WTC11 (cell line): ENCODE results near the gene FGFBP1. TPM values are rescaled to one million over a fixed set of nuclear protein-coding genes. Genes with fewer than 3 reads are reported as not detected.

Source experiments
- ATAC-seq: fragments of 200-7000 bp; cut with Tn5 transposase; 2 replicates; pipeline ENCODE4 v1.10.0; 2021; ENCODE audit warnings: mild to moderate bottlenecking, moderate library complexity
- CTCF ChIA-PET: fragments of 300-600 bp; sonication (Branson Sonifier 250); formaldehyde crosslinking; loops from one replicate; lab custom pipeline; 2021; ENCODE audit warnings: antibody characterized with exemption; lab: Charles Lee
- POLR2A ChIA-PET: fragments of 350-600 bp; sonication (Branson Sonifier 250); formaldehyde crosslinking; loops from one replicate; lab custom pipeline; 2021; ENCODE audit warnings: antibody characterized with exemption; lab: Charles Lee
- DNase-seq: peaks from one replicate; pipeline ENCODE4 v3.0.0; 2021; ENCODE audit warnings: low spot score
- H3K27ac Mint-ChIP-seq: 2 replicates; pipeline ENCODE4 v1.8.0; 2021; ENCODE audit warnings: mixed read lengths
- H3K27me3 Mint-ChIP-seq: 2 replicates; pipeline ENCODE4 v1.8.0; 2021; ENCODE audit warnings: low read depth, mild to moderate bottlenecking, moderate library complexity, mixed read lengths
- H3K36me3 Mint-ChIP-seq: 2 replicates; pipeline ENCODE4 v1.8.0; 2021; ENCODE audit warnings: mixed read lengths
- H3K4me1 Mint-ChIP-seq: 2 replicates; pipeline ENCODE4 v1.8.0; 2022; ENCODE audit warnings: mixed read lengths
- H3K4me3 Mint-ChIP-seq: 2 replicates; pipeline ENCODE4 v1.8.0; 2021; ENCODE audit warnings: mild to moderate bottlenecking, moderate library complexity, mixed read lengths
- H3K9me3 Mint-ChIP-seq: 2 replicates; pipeline ENCODE4 v1.8.0; 2021; ENCODE audit warnings: mixed read lengths
- ATF1 ChIP-seq: sonication (generic); formaldehyde crosslinking; IDR thresholded peaks from 2 replicates; pipeline ENCODE4 v1.8.1; 2023; ENCODE audit warnings: mild to moderate bottlenecking, moderate library complexity, missing genetic modification reagents
- ATF6 ChIP-seq: sonication (generic); formaldehyde crosslinking; IDR thresholded peaks from 2 replicates; pipeline ENCODE4 v1.8.1; 2023; ENCODE audit warnings: mild to moderate bottlenecking, missing genetic modification reagents
- E2F1 ChIP-seq: sonication (generic); formaldehyde crosslinking; IDR thresholded peaks from 2 replicates; pipeline ENCODE4 v1.8.0; 2022; ENCODE audit warnings: mild to moderate bottlenecking, missing genetic modification reagents
- E2F4 ChIP-seq: sonication (generic); formaldehyde crosslinking; IDR thresholded peaks from 2 replicates; pipeline ENCODE4 v1.8.1; 2022; ENCODE audit warnings: low read depth, mild to moderate bottlenecking, moderate library complexity, missing genetic modification reagents, borderline replicate concordance
- GTF2I ChIP-seq: fragments of 250-450 bp; sonication (Bioruptor Pico); conservative IDR thresholded peaks from 2 replicates; pipeline ENCODE4 v1.4.0; 2021; ENCODE audit warnings: mild to moderate bottlenecking
- HMGXB4 ChIP-seq: sonication (generic); formaldehyde crosslinking; IDR thresholded peaks from 2 replicates; pipeline ENCODE4 v1.8.1; 2023; ENCODE audit warnings: mild to moderate bottlenecking, moderate library complexity, missing genetic modification reagents
- SOX15 ChIP-seq: fragments of 250-450 bp; sonication (Bioruptor Pico); IDR thresholded peaks from 2 replicates; pipeline ENCODE4 v1.9.0; 2021; ENCODE audit warnings: mild to moderate bottlenecking
- STAT6 ChIP-seq: sonication (generic); formaldehyde crosslinking; conservative IDR thresholded peaks from 2 replicates; pipeline ENCODE4 v1.8.1; 2023; ENCODE audit warnings: mild to moderate bottlenecking, low read depth, missing genetic modification reagents, moderate library complexity
- TCF7 ChIP-seq: sonication (generic); formaldehyde crosslinking; IDR thresholded peaks from 2 replicates; pipeline ENCODE4 v1.8.0; 2022; ENCODE audit warnings: mild to moderate bottlenecking, low read depth, missing genetic modification reagents, moderate library complexity
- TEAD4 ChIP-seq: sonication (generic); formaldehyde crosslinking; IDR thresholded peaks from 2 replicates; pipeline ENCODE4 v1.8.0; 2022; ENCODE audit warnings: mild to moderate bottlenecking, missing genetic modification reagents
- TP53 ChIP-seq: sonication (generic); formaldehyde crosslinking; IDR thresholded peaks from 2 replicates; pipeline ENCODE4 v1.8.1; 2023; ENCODE audit warnings: mild to moderate bottlenecking, missing genetic modification reagents
- ZBTB21 ChIP-seq: sonication (generic); formaldehyde crosslinking; IDR thresholded peaks from 2 replicates; pipeline ENCODE4 v1.8.1; 2023; ENCODE audit warnings: mild to moderate bottlenecking, missing genetic modification reagents, borderline replicate concordance
- total RNA-seq: library from RNA; stranded (reverse); gene quantifications from 3 replicates; pipeline ENCODE4 v1.2.3, GENCODE V29; 2021
- TF ChIP-seq, protein P1 (sequence below): sonication (generic); formaldehyde crosslinking; IDR thresholded peaks from 2 replicates; pipeline ENCODE4 v1.8.0; 2022; ENCODE audit warnings: missing genetic modification reagents
- TF ChIP-seq, protein P2 (sequence below): sonication (generic); formaldehyde crosslinking; IDR thresholded peaks from 2 replicates; pipeline ENCODE4 v1.8.1; 2022; ENCODE audit warnings: low read depth, missing genetic modification reagents, borderline replicate concordance
- TF ChIP-seq, protein P3 (sequence below): sonication (generic); formaldehyde crosslinking; IDR thresholded peaks from 2 replicates; pipeline ENCODE4 v1.8.1; 2022; ENCODE audit warnings: missing genetic modification reagents, borderline replicate concordance

FGFBP1 gene
- total RNA-seq, 1 experiment from 2014 or later, result not detected

DNA sequence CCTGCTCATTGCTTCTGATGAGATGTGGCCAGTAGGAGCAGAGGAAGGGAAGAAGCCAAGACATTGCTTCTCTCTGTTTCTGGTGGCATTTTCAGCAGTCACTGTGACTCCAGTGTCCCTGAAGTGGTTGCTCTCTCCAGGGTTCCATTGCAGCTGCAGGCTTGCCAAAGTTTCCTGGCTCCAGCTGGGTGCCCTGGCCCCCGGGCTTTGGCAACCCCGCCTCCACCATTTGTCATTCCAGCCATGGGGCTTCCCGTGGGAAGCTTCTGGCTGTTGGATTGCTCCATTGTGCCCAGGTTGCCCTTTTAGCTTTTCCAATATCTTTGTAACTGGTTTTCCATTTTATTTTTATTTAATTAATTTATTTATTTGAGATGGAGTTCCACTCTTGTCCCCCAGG, 12.7 kb downstream of the FGFBP1 start:
- no peak overlapping the region for H3K4me3 Mint-ChIP-seq
- no peaks in the 10 kb centered on the region for H3K36me3 Mint-ChIP-seq
- ATAC-seq (no peak), DNase-seq (no peak)
- ChIA-PET POLR2A (no interaction called here), CTCF (interaction anchor here (2.4 kb wide), 1 partner anchor 43 kb away, joined by 13 read pairs; no protein-coding TSS in a partner anchor)
- H3K4me1 Mint-ChIP-seq, result no peaks in the 10 kb centered on the region
- no peaks in the 10 kb centered on the region for H3K9me3 Mint-ChIP-seq
- TF ChIP-seq SOX15 (CRISPR knock-in tag), result no peak
- TF ChIP-seq TEAD4 (CRISPR knock-in tag), result no peak
- no peak for TF ChIP-seq ZBTB21
- no peak overlapping the region for H3K27ac Mint-ChIP-seq
- peaks cover 7% of the 10 kb centered on the region for H3K27me3 Mint-ChIP-seq

DNA sequence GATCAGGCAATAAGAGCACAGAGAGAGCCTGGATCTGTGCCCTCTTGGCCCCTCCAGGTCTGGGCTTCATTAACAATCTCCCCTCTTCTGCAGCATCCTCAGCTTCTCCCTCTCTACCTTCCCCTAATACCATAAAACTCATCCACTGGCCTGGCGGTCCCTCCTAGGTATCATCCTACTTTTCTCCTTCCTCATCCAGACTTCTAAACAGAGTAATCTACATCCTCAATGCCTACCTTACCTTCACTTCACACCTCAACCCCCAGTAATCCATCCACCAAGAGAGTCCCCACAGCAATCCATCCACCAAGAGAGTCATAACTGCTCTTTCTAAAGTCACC, 17.0 kb downstream of the FGFBP1 start:
- no peak overlapping the region for H3K4me3 Mint-ChIP-seq
- no peaks in the 10 kb centered on the region for H3K4me1 Mint-ChIP-seq
- DNase-seq (no peak), ATAC-seq (no peak)
- H3K27ac Mint-ChIP-seq, result no peak overlapping the region
- ChIA-PET CTCF (interaction anchor here (1.3 kb wide), 1 partner anchor 39 kb away, joined by 6 read pairs; no protein-coding TSS in a partner anchor), POLR2A (no interaction called here)
- peaks cover 9% of the 10 kb centered on the region for H3K27me3 Mint-ChIP-seq
- H3K9me3 Mint-ChIP-seq, result peaks cover 4% of the 10 kb centered on the region
- no peaks in the 10 kb centered on the region for H3K36me3 Mint-ChIP-seq
- no peak for TF ChIP-seq TP53
- TF ChIP-seq GTF2I (CRISPR knock-in tag), result no peak
- TF ChIP-seq, protein P1, sequence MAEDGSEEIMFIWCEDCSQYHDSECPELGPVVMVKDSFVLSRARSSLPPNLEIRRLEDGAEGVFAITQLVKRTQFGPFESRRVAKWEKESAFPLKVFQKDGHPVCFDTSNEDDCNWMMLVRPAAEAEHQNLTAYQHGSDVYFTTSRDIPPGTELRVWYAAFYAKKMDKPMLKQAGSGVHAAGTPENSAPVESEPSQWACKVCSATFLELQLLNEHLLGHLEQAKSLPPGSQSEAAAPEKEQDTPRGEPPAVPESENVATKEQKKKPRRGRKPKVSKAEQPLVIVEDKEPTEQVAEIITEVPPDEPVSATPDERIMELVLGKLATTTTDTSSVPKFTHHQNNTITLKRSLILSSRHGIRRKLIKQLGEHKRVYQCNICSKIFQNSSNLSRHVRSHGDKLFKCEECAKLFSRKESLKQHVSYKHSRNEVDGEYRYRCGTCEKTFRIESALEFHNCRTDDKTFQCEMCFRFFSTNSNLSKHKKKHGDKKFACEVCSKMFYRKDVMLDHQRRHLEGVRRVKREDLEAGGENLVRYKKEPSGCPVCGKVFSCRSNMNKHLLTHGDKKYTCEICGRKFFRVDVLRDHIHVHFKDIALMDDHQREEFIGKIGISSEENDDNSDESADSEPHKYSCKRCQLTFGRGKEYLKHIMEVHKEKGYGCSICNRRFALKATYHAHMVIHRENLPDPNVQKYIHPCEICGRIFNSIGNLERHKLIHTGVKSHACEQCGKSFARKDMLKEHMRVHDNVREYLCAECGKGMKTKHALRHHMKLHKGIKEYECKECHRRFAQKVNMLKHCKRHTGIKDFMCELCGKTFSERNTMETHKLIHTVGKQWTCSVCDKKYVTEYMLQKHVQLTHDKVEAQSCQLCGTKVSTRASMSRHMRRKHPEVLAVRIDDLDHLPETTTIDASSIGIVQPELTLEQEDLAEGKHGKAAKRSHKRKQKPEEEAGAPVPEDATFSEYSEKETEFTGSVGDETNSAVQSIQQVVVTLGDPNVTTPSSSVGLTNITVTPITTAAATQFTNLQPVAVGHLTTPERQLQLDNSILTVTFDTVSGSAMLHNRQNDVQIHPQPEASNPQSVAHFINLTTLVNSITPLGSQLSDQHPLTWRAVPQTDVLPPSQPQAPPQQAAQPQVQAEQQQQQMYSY (CRISPR knock-in tag), result no peak
- TF ChIP-seq E2F1 (CRISPR knock-in tag), result no peak
- TF ChIP-seq ATF6 (CRISPR knock-in tag), result no peak
- TF ChIP-seq ATF1 (CRISPR knock-in tag), result no peak
- no peak for TF ChIP-seq HMGXB4
- no peak for TF ChIP-seq TCF7 (CRISPR knock-in tag)
- no peak for TF ChIP-seq E2F4
- TF ChIP-seq, protein P2, sequence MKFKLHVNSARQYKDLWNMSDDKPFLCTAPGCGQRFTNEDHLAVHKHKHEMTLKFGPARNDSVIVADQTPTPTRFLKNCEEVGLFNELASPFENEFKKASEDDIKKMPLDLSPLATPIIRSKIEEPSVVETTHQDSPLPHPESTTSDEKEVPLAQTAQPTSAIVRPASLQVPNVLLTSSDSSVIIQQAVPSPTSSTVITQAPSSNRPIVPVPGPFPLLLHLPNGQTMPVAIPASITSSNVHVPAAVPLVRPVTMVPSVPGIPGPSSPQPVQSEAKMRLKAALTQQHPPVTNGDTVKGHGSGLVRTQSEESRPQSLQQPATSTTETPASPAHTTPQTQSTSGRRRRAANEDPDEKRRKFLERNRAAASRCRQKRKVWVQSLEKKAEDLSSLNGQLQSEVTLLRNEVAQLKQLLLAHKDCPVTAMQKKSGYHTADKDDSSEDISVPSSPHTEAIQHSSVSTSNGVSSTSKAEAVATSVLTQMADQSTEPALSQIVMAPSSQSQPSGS (CRISPR knock-in tag), result no peak
- TF ChIP-seq, protein P3, sequence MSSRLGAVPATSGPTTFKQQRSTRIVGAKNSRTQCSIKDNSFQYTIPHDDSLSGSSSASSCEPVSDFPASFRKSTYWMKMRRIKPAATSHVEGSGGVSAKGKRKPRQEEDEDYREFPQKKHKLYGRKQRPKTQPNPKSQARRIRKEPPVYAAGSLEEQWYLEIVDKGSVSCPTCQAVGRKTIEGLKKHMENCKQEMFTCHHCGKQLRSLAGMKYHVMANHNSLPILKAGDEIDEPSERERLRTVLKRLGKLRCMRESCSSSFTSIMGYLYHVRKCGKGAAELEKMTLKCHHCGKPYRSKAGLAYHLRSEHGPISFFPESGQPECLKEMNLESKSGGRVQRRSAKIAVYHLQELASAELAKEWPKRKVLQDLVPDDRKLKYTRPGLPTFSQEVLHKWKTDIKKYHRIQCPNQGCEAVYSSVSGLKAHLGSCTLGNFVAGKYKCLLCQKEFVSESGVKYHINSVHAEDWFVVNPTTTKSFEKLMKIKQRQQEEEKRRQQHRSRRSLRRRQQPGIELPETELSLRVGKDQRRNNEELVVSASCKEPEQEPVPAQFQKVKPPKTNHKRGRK, result no peak
- TF ChIP-seq STAT6 (CRISPR knock-in tag), result no peak
